Measurements from ENCODE around the gene SLC25A33.

DNA sequence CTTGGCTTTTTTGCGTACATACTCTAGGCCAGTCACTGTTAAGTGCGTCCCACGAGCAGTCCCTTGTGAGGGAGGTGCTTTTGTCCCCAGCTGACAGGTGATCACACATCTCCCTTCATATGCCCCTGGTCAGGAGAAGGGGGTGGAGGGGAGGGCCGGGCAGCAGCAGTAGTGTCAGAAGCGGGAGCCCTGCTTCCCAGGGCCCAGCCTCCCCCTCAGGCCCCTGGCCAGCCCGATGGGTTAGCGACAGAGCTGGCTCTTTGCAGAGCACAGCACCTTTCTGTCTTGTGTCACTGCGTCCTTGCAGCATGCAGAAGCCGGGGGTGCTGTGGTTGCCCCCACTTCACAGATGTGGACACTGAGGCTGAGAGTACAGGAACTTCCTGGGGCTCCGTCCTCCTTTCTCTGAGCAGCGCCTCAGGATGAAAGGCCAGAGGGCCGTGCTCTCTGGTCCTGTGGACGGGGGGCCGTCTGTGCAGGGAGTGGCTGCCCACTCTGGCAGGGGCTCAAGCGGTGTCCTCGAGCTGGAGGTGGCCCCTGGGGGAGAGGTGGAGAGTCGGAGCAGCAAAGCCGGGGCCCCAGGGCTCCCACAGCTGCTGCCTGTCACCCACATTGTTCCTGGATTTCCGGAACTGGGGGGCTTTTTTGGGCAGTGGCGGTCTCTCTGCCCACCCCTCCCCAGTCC lies 55.3 kb downstream of the SLC25A33 start:
- TF ChIP-seq, protein P1, sequence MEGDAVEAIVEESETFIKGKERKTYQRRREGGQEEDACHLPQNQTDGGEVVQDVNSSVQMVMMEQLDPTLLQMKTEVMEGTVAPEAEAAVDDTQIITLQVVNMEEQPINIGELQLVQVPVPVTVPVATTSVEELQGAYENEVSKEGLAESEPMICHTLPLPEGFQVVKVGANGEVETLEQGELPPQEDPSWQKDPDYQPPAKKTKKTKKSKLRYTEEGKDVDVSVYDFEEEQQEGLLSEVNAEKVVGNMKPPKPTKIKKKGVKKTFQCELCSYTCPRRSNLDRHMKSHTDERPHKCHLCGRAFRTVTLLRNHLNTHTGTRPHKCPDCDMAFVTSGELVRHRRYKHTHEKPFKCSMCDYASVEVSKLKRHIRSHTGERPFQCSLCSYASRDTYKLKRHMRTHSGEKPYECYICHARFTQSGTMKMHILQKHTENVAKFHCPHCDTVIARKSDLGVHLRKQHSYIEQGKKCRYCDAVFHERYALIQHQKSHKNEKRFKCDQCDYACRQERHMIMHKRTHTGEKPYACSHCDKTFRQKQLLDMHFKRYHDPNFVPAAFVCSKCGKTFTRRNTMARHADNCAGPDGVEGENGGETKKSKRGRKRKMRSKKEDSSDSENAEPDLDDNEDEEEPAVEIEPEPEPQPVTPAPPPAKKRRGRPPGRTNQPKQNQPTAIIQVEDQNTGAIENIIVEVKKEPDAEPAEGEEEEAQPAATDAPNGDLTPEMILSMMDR (conservative IDR thresholded peaks at IDR 0.05; ENCODE audit: low read depth, low read length): no peak
- TF ChIP-seq EZH2 (IDR thresholded peaks at IDR 0.05; ENCODE audit: low read length, unreplicated experiment) (no peak), EZH2phosphoT487 (IDR thresholded peaks at IDR 0.05; ENCODE audit: borderline replicate concordance, low read length) (no peak)

Data from PC-3 (cell line).